ENCODE results near the gene CCDC88C.

DNA sequence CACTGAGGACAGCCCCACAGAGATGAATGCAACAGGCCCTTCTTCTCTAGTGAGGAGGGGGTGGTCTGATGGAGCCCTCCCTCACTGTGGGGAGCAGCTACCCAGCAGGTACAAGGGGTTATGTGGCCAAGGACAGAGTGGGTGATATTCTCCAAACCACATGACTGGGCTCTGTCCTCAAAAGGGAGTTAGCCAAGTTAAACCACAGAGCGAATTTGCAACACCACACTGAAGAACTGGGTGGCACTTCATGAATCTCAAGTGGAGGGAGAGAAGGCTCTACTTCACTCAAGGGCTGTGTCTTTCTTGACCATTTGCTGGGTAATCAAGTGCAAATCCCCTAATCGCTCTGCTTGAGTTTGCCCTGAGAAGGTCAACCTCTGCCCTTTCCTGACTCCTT lies 185.6 kb downstream of the CCDC88C start:
- TF ChIP-seq CTCF (IDR thresholded peaks at IDR 0.05) (no peak), POLR2A (IDR thresholded peaks at IDR 0.05) (no peak)
